GM19023 (cell line): ENCODE data around the gene EXOC6B.

Experiments used
- ATAC-seq: cut with Tn5 transposase; IDR thresholded peaks from one replicate; pipeline ENCODE4 v1.9.1; 2021; ENCODE audit warnings: mild to moderate bottlenecking, moderate library complexity; ENCODE audit not compliant: unreplicated experiment

EXOC6B gene

DNA sequence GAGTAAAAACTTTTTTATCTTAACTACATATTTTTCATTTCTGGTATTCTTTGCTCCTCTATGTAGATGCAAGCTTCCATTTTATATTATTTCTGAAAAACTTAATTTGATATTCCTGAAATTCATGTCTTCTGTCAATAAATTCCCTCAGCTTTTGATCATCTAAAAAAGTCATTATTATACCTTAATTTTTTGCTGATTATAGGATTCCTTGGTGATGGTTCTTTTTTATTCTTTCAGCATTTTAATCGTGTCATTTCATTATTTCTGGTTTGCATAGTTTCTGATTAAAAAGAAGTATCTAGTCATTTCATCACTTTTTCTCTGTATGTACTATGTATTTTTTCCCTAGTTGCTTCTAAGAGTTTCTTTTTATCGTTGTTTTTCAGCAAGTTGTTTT is 436.4 kb downstream of the EXOC6B start:
- ATAC-seq, result no peak

DNA sequence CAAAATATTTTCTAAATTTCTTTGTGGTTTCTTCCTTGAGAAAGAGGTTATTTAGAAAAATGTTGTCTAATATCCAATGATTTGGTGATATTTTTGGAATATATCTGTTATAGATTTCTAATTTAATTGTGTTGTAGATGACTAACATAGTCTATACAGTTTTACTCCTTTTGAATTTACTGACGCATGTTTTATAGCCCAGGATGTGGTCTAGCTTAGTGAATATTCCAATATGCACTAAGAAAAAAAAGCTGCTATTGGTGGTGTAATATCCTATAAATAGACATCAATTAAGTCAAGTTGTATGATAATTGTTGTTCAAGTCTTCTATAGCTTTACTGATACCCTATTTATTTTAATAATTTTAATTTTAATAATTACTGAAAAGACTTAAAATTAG is 437.6 kb downstream of the EXOC6B start:
- no peak for ATAC-seq

DNA sequence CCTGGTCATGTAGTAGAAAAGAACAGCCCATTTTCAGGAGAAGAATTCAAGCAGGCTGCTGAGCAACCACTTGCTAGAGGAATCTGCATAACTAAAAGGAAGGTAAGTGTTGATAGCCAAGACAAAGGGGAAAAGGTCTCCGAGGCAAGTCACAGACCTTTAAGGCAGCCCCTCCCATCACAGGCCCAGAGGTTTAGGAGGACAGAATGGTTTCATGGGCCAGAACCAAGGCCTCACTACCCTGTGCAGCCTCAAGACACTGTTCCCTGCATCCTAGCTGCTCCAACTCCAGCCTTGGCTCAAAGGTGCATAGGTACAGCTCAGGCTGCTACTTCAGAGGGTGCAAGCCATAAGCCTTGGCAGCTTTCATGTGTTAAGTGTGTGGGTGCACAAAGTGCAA is 439.5 kb downstream of the EXOC6B start:
- ATAC-seq, result no peak

DNA sequence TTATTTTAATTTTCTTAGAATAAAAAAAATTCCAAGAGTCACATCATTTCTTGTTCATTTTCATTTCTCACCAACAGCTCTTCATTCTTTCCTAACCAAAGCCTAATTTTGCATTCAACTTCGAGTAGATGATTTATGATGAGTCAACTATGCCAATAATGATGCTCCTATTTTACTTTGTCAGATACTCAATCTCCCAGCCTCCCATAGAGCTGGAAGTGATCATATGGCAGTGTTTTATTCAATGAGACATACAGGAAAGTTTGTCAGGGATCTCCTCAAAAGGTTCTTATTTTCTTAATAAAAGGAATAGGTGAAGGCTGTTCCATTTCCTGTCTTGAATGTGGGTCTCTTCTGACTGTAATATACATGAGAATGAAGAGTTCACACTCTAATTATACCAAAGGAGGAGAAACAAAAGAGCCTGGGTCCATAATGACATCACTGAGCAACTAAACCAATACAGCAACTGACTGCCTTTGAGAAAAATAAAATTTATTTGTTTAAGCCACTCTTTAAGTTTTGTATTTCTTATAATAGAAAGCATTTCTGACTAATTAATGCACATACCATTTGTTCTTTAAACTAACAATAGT is 447.0 kb downstream of the EXOC6B start:
- ATAC-seq, result no peak

DNA sequence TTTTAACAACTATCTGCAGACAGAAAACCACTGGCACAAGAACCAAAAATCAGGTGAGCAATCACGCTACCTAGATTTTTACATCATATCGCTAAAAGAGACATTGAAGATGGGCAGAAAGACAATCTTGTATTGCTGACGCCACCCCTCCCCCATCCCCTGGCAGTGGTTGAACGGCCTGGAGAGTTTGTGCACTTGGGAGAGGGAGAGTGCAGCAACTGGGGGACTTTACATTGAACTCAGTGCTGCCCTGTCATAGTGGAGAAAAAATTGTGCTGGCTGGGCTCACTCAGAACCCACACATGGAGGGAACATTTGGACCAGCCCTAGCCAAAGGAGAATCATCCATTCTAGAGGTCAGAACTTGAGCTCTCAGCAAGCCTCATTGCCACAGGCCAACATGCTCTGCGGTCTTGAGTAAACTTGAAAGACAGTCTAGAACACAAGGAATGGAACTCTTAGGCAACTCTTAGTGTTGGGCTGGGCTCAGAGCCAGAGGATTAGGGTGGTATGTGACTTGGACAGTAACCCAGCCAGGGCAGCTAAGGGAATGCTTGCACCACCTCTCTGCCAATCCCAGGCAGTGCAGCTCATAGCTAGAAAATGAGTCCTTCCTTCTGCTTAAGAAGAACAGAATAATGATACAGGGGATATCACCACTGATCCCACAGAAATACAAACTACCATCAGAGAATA is 458.2 kb downstream of the EXOC6B start:
- no peak for ATAC-seq

DNA sequence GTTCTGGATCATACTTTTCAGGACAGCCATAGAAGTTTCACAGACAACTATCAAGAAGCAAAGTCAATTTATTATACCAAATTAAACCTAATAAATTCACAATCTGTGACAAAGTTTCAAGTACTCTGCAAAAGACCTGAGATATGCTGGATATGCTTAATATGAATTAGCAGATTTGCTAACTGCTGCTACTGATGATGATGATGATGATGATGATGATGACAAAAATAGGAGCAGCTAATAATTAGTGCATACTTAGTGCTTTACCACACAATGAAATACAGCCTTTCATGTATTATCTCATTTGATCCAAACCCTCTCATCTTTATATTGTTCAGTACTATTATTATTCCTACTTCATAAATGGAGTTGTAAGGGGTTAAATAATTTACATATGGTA is 462.4 kb downstream of the EXOC6B start:
- ATAC-seq, result no peak

GRCh38 chr2:72362733-72363132 is 463.1 kb downstream of the EXOC6B start:
- ATAC-seq, result no peak

DNA sequence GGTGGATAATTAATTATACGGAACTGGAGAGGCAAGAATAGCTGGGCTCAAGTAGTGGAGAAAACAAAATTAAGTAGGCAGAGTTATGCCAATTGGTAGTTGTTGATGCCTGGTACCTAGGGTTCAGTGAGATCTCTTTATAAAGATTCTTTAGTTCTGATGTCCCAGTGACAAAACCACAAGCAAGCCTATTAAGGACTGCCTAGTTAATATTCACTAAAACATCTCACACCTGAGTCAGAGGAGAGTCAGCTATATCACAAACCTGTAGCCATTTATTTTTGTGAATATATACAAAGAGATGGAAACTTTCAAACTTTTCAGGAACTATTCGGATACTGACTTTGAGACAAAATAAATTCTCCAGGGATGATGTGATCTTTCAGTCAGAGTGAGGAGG is 464.3 kb downstream of the EXOC6B start:
- ATAC-seq, result no peak

DNA sequence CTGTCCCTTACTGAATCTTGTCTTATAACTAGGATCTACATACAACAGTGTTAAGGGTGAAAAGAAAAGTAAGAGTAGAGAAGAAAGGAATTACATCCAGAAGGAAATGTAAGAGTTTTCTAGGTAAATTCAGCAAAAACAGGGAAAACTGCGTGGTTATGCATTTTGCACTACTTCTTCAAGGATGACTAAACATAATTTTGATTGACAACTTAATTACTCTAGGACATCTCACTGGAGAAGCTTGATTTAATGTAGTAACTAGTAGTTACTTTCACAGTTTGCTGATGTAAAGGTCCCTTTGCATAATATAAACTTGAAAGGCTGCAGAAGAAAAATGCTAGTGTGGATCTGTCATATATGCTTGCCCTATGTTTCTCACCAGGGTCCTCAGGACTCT is 464.8 kb downstream of the EXOC6B start:
- ATAC-seq, result no peak

DNA sequence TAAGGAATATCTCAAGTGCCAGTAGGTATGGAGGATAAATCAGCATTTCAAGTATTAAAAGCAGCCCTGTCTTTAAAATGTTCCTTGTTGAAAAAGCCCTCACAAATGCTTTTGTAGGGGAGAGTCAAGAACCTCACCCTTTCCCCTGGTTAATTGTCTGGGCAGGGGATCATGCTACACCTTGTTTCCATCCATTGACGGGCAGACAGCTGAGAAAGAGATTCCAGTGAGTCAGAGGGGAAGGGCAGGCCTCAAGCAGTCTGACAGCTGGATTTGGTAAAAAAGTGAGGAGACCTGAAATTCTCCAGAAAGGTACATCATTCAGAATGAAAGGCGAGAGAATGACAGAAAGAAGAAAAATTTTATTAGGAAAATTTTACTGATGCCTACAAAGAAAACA is 475.0 kb downstream of the EXOC6B start:
- no peak for ATAC-seq

DNA sequence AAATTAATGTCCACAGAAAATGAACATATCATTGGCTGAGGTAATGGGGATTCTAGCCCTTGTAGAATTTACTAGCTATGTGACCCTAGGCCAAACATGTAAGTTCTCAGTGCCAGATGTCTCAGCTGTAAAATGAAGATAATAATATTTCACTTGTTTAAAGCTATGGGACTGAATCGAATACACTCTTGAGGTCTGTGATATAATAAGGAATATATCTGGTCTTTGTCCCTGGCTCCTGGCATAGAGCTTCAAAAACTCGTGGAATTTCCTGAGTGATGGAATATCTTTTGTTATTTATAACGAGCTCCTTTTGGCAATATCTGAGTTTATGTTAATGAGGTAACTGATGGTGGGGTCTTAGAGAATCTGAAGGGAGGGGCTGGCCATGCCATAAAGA is 476.8 kb downstream of the EXOC6B start:
- no peak for ATAC-seq

- ATAC-seq, result no peak
These were observed 478.8 kb downstream of the EXOC6B start for GRCh38 chr2:72347081-72347480.

GRCh38 chr2:72341639-72342038 is 484.2 kb downstream of the EXOC6B start:
- no peak for ATAC-seq

- no peak for ATAC-seq
These were observed 485.2 kb downstream of the EXOC6B start for GRCh38 chr2:72340665-72341064.

DNA sequence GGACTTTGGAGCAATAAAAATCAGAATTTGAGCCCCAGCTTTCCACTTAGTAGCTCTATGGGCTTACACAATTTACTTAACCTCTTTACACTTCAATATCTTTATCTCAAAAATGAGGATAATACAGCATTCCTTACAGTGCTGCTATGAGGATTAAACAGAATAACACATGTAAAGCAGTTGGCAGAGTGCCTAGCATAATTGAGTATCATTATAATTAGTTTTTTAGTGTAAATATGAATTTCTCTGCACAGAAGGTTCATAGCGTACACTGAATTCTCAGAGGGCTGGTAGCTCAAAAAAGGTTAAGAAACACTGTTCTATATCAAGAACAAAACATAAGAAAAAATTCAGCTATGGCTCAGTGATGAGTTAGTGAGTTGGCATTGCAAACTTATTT is 487.8 kb downstream of the EXOC6B start:
- ATAC-seq, result no peak

DNA sequence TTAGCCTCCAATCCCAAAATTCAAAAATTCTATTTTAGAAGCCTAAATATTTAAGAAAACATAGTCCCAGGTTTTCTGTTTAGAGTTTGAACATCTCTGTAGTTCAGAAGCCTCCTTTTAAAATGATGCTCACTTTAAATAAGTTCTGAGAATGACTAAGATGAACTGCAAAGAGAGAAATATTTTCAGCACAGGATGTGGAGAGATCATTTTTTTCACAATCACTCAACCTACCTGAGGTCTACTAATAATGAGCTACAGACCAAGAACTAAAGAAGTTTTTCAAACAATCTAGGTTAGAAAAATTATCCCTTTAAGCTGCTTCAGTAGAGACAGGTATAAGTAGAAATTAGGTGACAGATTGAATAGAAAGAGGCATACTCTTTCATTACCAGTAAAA is 493.1 kb downstream of the EXOC6B start:
- ATAC-seq, result no peak

- no peak for ATAC-seq
These were observed 495.2 kb downstream of the EXOC6B start for GRCh38 chr2:72330652-72331051.

DNA sequence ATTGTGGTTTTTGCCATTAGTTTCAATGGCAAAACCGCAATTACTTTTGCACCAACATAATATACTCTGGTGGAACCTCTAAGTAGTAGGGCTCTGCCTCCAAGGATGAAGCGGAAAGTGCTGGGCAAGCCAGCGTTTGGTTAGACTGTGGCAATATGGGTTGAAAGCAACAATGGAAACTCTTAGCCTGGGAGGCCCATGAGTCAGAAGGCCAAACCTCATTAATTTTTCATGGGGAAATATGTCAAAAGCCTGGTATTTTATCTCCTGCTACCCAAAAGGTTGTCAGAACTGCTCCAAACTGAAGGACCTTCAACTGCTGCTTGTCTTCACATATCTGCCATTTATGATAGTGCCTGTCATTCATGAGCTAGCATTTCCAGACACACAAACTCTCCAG is 499.1 kb downstream of the EXOC6B start:
- ATAC-seq, result no peak

- peak; percentile 69 for ATAC-seq
These were observed 500.0 kb downstream of the EXOC6B start for GRCh38 chr2:72325592-72326422.

GRCh38 chr2:72316774-72317173 is 509.1 kb downstream of the EXOC6B start:
- no peak for ATAC-seq

DNA sequence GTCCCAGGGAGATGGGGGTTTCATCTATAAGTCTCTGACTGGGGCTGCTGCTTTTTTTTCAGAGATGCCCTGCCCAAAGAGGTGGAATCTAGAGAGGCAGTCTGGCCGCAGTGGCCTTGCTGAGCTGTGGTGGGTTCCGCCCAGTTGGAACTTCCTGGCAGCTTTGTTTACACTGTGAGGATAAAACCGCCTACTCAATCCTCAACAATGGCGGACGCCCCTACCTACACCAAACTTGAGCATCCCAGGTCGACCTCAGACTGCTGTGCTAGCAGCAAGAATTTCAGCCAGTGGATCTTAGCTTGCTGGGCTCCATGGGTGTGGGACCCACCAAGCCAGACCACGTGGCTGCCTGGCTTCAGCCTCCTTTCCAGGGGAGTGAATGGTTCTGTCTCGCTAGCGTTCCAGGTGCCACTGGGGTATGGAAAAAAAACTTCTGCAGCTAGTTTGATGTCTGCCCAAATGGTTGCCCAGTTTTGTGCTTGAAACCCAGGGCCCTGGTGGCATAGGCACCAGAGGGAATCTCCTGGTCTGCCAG is 525.6 kb downstream of the EXOC6B start:
- no peak for ATAC-seq

GRCh38 chr2:72293620-72294019 is 532.2 kb downstream of the EXOC6B start:
- no peak for ATAC-seq
